T-helper 2 cell treated with Interferon-gamma antibody and Interleukin-4, amounts not matched to agents 5 μg/mL and 100 μg/mL, for 36 hours (primary cell): ENCODE measurements around the gene ZFP92.
A peak's percentile ranks its signal among the peaks of the same experiment; 100 is the strongest.
"Not testable (repeated sequence)": the region's sequence is repeated elsewhere in the genome, so short reads cannot be mapped to it uniquely, and the experiment has no call there.

Experiments
- DNase-seq: peaks from one replicate; pipeline ENCODE4 v3.0.0; 2021; ENCODE audit warnings: low spot score
- H3K27ac Mint-ChIP-seq: one replicate; pipeline ENCODE4 v1.8.0; 2021; ENCODE audit warnings: mild to moderate bottlenecking, mixed read lengths
- H3K27me3 Mint-ChIP-seq: one replicate; pipeline ENCODE4 v1.8.0; 2021; ENCODE audit warnings: low read depth, mixed read lengths
- H3K36me3 Mint-ChIP-seq: one replicate; pipeline ENCODE4 v1.8.0; 2021; ENCODE audit warnings: low read depth, mixed read lengths
- H3K4me1 Mint-ChIP-seq: one replicate; pipeline ENCODE4 v1.8.0; 2021; ENCODE audit warnings: low read depth, mixed read lengths
- H3K4me3 Mint-ChIP-seq: one replicate; pipeline ENCODE4 v1.8.0; 2022; ENCODE audit warnings: mild to moderate bottlenecking, moderate library complexity, mixed read lengths
- H3K9me3 Mint-ChIP-seq: one replicate; pipeline ENCODE4 v1.8.0; 2021; ENCODE audit warnings: mixed read lengths

ZFP92 gene

GRCh38 chrX:153379971-153380581, 31.2 kb upstream of the ZFP92 start:
- no peak overlapping the region for H3K27ac Mint-ChIP-seq

GRCh38 chrX:153380691-153381090, 30.6 kb upstream of the ZFP92 start:
- no peak overlapping the region for H3K4me3 Mint-ChIP-seq
- no peaks in the 10 kb centered on the region for H3K9me3 Mint-ChIP-seq
- H3K27ac Mint-ChIP-seq, result no peak overlapping the region
- no peaks in the 10 kb centered on the region for H3K36me3 Mint-ChIP-seq
- no peaks in the 10 kb centered on the region for H3K27me3 Mint-ChIP-seq
- no peaks in the 10 kb centered on the region for H3K4me1 Mint-ChIP-seq
- no peak for DNase-seq

More at GRCh38 chrX:153379971-153380581, 31.2 kb upstream of the ZFP92 start:
- no peaks in the 10 kb centered on the region for H3K4me1 Mint-ChIP-seq
- no peaks in the 10 kb centered on the region for H3K9me3 Mint-ChIP-seq
- no peak overlapping the region for H3K4me3 Mint-ChIP-seq
- H3K36me3 Mint-ChIP-seq, result no peaks in the 10 kb centered on the region
- no peak for DNase-seq
- no peaks in the 10 kb centered on the region for H3K27me3 Mint-ChIP-seq

GRCh38 chrX:153381684-153382532, 29.4 kb upstream of the ZFP92 start:
- no peaks in the 10 kb centered on the region for H3K4me1 Mint-ChIP-seq
- no peak for DNase-seq
- H3K36me3 Mint-ChIP-seq, result no peaks in the 10 kb centered on the region
- no peaks in the 10 kb centered on the region for H3K9me3 Mint-ChIP-seq
- no peak overlapping the region for H3K4me3 Mint-ChIP-seq
- H3K27ac Mint-ChIP-seq, result no peak overlapping the region
- peaks cover 3% of the 10 kb centered on the region for H3K27me3 Mint-ChIP-seq

GRCh38 chrX:153382563-153383482, 28.4 kb upstream of the ZFP92 start:
- H3K4me1 Mint-ChIP-seq, result no peaks in the 10 kb centered on the region
- H3K36me3 Mint-ChIP-seq, result no peaks in the 10 kb centered on the region
- H3K27ac Mint-ChIP-seq, result no peak overlapping the region
- no peaks in the 10 kb centered on the region for H3K9me3 Mint-ChIP-seq
- H3K4me3 Mint-ChIP-seq, result no peak overlapping the region
- no peak for DNase-seq
- H3K27me3 Mint-ChIP-seq, result peaks cover 3% of the 10 kb centered on the region

- Mint-ChIP-seq H3K27me3 (peaks cover 3% of the 10 kb centered on the region), H3K36me3 (no peaks in the 10 kb centered on the region), H3K27ac (no peak overlapping the region), H3K4me1 (no peaks in the 10 kb centered on the region), H3K4me3 (no peak overlapping the region), H3K9me3 (no peaks in the 10 kb centered on the region)
- no peak for DNase-seq
These were observed 26.9 kb upstream of the ZFP92 start for GRCh38 chrX:153384390-153384789.

- not testable (repeated sequence) for DNase-seq, H3K27ac Mint-ChIP-seq, H3K4me3 Mint-ChIP-seq, H3K9me3 Mint-ChIP-seq, H3K36me3 Mint-ChIP-seq, H3K27me3 Mint-ChIP-seq, H3K4me1 Mint-ChIP-seq
These were observed 26.3 kb upstream of the ZFP92 start for GRCh38 chrX:153384973-153385372.

GRCh38 chrX:153386097-153386496, 25.2 kb upstream of the ZFP92 start:
- DNase-seq, result no peak
- Mint-ChIP-seq H3K36me3 (no peaks in the 10 kb centered on the region), H3K27me3 (peaks cover 3% of the 10 kb centered on the region), H3K27ac (no peak overlapping the region), H3K4me3 (no peak overlapping the region), H3K4me1 (no peaks in the 10 kb centered on the region), H3K9me3 (no peaks in the 10 kb centered on the region)

- no peaks in the 10 kb centered on the region for H3K9me3 Mint-ChIP-seq
- no peaks in the 10 kb centered on the region for H3K36me3 Mint-ChIP-seq
- H3K27ac Mint-ChIP-seq, result no peak overlapping the region
- no peak for DNase-seq
- H3K27me3 Mint-ChIP-seq, result peaks cover 3% of the 10 kb centered on the region
- H3K4me3 Mint-ChIP-seq, result no peak overlapping the region
- no peaks in the 10 kb centered on the region for H3K4me1 Mint-ChIP-seq
These were observed 23.9 kb upstream of the ZFP92 start for GRCh38 chrX:153387345-153387744.

GRCh38 chrX:153387987-153388721, 23.1 kb upstream of the ZFP92 start:
- Mint-ChIP-seq H3K27me3 (peaks cover 3% of the 10 kb centered on the region), H3K9me3 (no peaks in the 10 kb centered on the region), H3K4me1 (no peaks in the 10 kb centered on the region), H3K36me3 (no peaks in the 10 kb centered on the region), H3K4me3 (no peak overlapping the region), H3K27ac (no peak overlapping the region)
- no peak for DNase-seq

- H3K4me3 Mint-ChIP-seq, result no peak overlapping the region
- H3K9me3 Mint-ChIP-seq, result no peaks in the 10 kb centered on the region
- H3K4me1 Mint-ChIP-seq, result peaks cover 1% of the 10 kb centered on the region
- H3K36me3 Mint-ChIP-seq, result no peaks in the 10 kb centered on the region
- H3K27me3 Mint-ChIP-seq, result peaks cover 3% of the 10 kb centered on the region
- no peak for DNase-seq
- no peak overlapping the region for H3K27ac Mint-ChIP-seq
These were observed 22.4 kb upstream of the ZFP92 start for GRCh38 chrX:153388722-153389459.

GRCh38 chrX:153389460-153389768, 21.9 kb upstream of the ZFP92 start:
- not testable (repeated sequence) for H3K36me3 Mint-ChIP-seq, H3K27me3 Mint-ChIP-seq, DNase-seq, H3K27ac Mint-ChIP-seq, H3K4me1 Mint-ChIP-seq, H3K9me3 Mint-ChIP-seq, H3K4me3 Mint-ChIP-seq

GRCh38 chrX:153392642-153393321, 18.5 kb upstream of the ZFP92 start:
- H3K4me1 Mint-ChIP-seq, result peaks cover 18% of the 10 kb centered on the region
- no peak overlapping the region for H3K4me3 Mint-ChIP-seq
- no peak for DNase-seq
- H3K27me3 Mint-ChIP-seq, result no peaks in the 10 kb centered on the region
- no peak overlapping the region for H3K27ac Mint-ChIP-seq
- H3K9me3 Mint-ChIP-seq, result no peaks in the 10 kb centered on the region
- no peaks in the 10 kb centered on the region for H3K36me3 Mint-ChIP-seq

- Mint-ChIP-seq H3K27me3 (no peaks in the 10 kb centered on the region), H3K9me3 (no peaks in the 10 kb centered on the region), H3K4me3 (no peak overlapping the region), H3K36me3 (no peaks in the 10 kb centered on the region), H3K27ac (peak overlapping the region; percentile 26), H3K4me1 (peaks cover 18% of the 10 kb centered on the region)
- DNase-seq, result no peak
These were observed 16.7 kb upstream of the ZFP92 start for GRCh38 chrX:153394612-153395011.
